Muscle of back (tissue), 13 donors: ENCODE results near the gene SP5. TPM values are rescaled to one million over a fixed set of nuclear protein-coding genes. Genes with fewer than 3 reads are reported as not detected.
A peak's percentile ranks its signal among the peaks of the same experiment; 100 is the strongest.
"Not testable (repeated sequence)": the region's sequence is repeated elsewhere in the genome, so short reads cannot be mapped to it uniquely, and the experiment has no call there.

Source experiments
- DNase-seq, 3 donors: peaks; one replicate each; pipeline versions ENCODE4 v3.0.0 to v3.0.0-alpha.2; 2013
- long read RNA-seq, 9 donors: transcript quantifications; one replicate each; lab custom pipeline, GENCODE V29; 2026
- polyA plus RNA-seq, 10 donors: library from polyadenylated mRNA; unstranded; fragments of 120-200 nt; gene quantifications; one replicate each; pipeline ENCODE4 v1.2.1, GENCODE V29; 2013; ENCODE audit not compliant: insufficient read length in 10 of 10

The SP5 gene
- polyA plus RNA-seq: 1 to 10 TPM; 3.0 to 7.1 (median 5.1) TPM
- long read RNA-seq, donor 1, partial matches to known transcripts: 0 of 1 reads
- long read RNA-seq, donor 1, other reads (novel, unspliced or antisense): 0 of 1 reads
- long read RNA-seq, donor 2, partial matches to known transcripts: 0 of 4 reads
- long read RNA-seq, donor 2, other reads (novel, unspliced or antisense): 0 of 4 reads
- long read RNA-seq, donor 3: 0 reads
- long read RNA-seq, donor 4, partial matches to known transcripts: 0 of 1 reads
- long read RNA-seq, donor 4, other reads (novel, unspliced or antisense): 0 of 1 reads
- long read RNA-seq, donor 5, partial matches to known transcripts: 0 of 2 reads
- long read RNA-seq, donor 5, other reads (novel, unspliced or antisense): 0 of 2 reads
- long read RNA-seq, donor 6, partial matches to known transcripts: 0 of 3 reads
- long read RNA-seq, donor 6, other reads (novel, unspliced or antisense): 0 of 3 reads
- long read RNA-seq, donor 7, partial matches to known transcripts: 0 of 1 reads
- long read RNA-seq, donor 7, other reads (novel, unspliced or antisense): 0 of 1 reads
- long read RNA-seq, donor 8, partial matches to known transcripts: 0 of 3 reads
- long read RNA-seq, donor 8, other reads (novel, unspliced or antisense): 0 of 3 reads
- long read RNA-seq, donor 9, partial matches to known transcripts: 0 of 1 reads
- long read RNA-seq, donor 9, other reads (novel, unspliced or antisense): 0 of 1 reads

DNA sequence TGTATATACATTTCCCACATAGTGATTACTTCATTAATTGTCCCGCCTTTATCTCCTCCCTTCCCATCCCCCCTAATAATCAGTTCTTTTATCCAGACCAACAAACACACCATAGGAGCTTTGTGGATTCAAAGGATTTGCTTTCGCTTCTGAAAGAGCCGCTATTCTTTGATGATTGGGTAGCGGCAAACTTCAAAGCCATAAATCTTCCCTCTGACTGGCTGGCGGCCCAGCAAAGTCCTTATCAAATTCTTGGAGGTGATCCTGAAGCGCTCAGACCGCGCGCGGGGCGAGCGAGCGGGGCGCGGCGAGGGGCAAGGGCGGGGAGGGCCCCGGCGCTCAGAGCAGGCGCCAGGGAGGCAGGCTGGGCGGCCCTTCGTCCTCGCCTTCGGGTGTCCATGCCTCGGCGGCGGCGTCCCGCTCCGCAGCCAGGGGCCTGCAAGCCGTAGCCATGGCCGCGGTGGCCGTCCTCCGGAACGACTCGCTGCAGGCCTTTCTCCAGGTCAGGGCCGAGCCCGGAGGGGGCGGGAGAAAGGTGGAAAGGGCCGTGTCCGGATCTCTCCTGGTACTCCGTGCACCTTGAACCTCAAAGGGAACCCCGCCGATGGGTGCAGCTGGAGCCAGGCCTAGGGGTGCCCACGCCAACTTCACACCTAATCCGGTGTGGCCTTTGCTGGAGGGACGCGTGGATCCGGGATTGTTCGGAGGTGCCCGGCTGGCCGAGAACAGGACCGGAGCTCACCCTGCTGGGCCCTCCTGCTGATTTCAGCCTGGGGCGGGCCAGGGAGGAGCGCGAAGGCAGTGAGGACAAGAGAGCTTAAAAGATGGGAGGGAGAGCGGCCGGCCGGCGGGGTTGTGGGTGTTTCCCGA is at the start of gene SP5:
Gene SP5 (plus strand): TSS at position 276 of the 870 bp plus-strand sequence. CDS start 176 bp downstream, at position 452.
- peak in 1 of 3 donors; percentile 70 for DNase-seq

DNA sequence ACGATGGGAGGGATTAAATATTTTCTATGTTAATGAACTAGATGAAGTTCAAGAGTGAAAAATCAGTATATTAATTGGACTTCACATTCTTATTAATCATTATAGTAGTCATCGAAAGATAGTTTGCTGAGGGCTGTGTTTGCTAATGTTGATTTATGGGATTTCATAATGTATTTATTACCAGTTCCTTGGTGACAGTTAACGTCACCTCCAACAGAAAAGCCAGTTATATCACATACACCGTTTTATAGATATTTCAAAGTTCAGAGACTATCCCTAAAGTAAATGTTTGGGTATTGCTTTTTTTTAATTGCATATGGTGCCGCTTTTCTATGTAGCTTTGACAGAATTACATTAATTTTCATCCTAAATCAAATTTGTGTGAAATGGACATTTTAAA is 49.4 kb upstream of the SP5 start:
- no peak for DNase-seq

DNA sequence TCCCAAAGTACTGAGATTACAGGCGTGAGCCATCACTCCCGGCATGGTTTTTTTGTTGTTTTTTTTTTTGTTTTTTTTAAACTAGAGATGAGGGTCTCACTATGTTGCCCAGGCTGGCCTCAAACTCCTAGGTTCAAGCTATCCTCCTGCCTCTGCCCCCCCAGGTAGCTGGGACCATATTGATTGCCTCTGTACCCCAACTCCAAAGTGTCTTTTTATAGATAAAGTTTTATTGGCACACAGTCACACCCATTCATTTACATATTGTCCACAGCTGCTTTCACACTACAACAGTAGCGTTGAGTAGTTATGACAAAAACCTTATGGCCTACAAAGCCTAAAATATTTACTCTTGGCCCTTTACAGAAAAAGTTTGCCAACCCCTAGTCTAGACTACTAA is 45.2 kb upstream of the SP5 start:
- DNase-seq: no peak

DNA sequence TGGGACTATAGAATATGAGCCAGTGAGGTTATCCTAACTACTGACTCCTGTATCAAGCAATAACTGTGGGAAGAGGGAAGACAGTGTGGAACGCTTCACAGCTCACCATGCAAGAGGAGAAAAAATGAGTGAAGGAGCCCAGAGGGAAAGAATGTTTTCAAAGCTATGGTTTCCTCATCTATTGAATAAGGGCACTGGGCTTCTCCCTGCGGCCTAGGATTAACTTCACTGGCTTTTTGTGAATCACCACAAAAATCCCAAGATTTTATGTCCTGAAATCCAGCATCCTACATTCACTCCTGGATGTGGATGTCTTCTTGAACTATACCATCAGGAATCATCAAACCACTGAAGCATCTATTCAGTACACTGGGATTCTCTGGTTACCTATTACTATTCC is 44.5 kb upstream of the SP5 start:
- DNase-seq: no peak

DNA sequence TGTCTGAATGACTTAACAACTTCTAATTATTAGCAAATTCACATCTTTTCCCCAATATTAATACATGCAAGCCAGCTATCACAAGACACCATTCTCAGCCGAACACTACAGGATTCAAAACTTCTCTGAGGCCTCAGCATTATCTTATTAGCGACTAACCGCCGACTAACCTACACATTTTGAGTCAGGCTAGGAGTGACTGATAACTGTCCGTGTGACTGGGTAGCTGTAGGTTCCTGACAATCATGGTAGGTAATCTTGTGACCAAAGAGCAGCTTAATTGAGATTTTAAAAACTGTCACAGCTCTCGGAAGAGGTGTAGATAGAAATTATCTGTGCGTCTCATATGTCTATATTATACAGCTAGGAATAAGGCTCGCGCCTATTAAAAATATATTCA is 44.1 kb upstream of the SP5 start:
- DNase-seq: no peak

DNA sequence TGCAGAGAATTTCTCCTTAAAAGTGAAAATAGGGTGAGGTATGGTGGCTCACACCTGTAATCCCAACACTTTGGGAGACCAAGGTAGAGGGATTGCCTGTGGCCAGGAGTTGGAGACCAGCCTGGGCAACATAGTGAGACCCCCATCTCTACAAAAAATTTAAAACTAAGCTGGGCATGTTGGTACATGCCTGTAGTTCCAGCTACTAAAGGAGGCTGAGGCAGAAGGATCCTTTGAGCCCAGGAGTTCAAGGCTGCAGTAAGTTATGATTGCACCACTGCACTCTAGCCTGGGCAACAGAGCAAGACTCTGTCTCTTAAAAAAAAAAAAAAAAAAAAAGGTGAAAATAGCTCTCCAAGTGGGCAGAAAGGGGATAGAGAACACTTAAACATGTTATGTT is 40.9 kb upstream of the SP5 start:
- not testable (repeated sequence) for DNase-seq

DNA sequence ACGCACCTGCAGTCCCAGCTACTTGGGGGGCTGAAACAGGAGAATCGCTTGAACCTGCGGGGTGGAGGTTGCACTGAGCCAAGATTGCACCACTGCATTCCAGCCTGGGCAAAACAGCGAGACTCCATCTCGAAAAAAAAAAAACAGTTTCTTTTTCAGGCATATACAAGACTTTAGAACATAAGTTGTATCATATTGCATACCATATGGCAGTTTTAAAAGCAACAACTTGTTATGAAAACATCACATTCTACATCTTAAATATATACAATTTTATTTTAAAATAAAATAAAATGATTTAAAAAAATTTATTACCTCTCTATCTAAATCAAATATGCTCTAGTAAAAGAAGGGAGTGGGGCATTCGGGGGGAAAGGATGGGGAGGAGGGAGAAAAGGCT is 39.4 kb upstream of the SP5 start:
- no peak for DNase-seq

DNA sequence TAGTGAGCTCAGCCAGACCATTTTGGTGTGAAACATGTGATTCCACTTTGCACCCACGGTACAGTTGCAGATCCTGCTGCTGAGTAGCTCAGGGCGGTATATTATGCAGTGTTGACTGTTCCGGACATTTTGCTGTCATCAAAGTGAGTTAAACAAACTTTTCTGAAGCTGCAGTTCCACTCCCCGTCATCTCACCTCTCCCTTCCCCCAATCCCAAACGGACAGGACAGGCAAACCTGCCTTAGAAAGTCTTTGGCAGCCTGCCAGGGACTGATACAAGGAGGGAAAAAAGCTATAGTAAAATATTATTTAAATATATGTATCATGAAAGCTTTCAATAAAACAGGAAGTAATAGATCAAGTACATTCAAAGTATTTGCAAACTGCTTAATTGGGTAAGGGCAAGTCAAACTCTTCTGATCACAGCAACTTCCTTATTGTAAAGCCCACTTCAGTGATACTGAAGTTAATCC is 35.5 kb upstream of the SP5 start:
- peak in 1 of 3 donors; percentile 30 for DNase-seq

DNA sequence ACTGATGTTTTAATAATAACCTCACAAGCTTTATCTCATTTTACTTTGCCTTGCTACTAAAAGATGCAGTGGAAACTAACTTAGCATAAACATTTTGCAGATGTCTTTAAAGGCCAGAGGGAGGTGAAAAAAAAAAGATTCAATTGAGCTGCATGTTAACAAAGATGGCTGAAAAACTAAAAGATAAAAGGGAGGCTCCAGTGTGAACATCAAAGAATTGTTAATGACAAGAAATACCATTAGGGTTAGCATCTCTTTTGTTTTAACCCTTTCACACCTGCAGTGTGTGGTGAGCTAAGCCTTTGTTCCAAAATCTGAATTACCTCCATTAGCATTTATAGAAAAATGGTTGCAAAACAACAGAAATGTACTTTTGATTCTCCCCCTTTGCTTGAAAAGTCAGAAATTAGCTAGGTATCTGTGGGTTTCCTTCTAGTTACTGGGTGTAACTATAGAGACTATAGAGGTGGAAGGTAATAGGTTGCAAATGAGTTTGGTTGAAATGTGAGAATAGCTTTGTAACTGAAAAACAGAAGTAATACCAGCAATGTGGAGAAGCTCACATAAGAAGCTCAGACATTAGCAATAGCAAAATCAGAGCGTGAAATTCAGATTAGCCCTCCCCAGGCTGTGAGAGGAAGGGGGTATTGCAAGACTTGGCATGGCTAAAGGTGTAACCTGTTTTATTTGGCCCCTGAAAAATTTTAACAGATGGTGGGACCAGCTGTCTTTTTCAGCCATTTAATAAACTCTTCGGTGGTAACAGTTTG is 34.8 kb upstream of the SP5 start:
- DNase-seq: peak in 1 of 3 donors; percentile 23

DNA sequence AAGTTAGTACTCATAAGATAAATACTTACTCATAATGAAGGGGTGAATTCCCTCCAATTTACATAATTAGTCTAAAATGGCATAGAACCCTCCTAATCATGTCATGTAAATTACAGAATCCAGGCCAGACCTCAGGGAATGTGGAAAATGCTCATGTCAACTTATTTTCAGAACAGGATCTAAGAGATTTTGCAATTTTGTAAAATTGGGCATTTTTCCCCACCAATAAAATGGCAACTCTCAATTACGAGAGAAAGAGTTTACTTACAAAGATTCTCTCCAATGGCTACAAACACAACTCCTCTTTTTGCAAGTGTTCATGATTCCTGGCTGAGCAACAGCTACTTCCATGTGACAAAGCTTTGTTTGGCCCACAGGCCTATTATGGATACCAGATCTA is 33.8 kb upstream of the SP5 start:
- DNase-seq: no peak

DNA sequence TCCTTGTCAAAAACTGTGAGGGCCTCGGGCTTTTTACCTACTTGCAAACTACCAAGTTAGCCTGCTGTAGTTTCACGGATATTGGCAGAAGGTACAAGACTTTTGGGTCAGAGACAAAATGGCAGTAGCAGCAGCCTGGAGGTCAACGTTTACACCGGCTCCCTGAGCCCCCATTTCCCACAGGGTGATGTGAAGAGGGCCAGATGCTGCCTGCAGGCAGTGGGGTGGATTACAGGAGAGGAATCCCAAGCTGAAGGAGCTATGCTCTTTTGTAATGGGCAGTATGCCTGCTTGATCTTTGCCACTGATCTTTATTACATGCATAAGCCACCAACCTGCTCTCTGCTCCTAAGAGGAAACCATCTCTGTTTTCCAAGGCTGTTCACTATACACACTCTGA is 29.5 kb upstream of the SP5 start:
- no peak for DNase-seq

DNA sequence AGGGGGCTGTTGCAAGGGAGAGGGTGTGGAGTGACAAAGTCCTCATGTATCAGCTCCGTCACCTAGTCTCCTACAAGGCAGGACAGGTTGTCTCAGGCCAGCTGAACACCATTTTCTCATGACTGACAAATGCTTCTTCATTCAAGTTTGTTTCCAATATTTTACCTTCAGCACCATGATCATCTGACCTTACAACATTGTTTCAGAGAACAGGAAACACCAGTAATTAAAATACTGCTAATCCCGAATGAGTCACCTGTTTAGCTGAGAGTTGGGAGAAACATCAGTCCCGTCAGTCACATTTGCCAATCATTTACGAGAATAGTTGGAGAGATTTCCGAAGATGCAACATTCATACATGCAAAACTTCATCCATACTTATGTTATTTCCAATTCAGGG is 25.7 kb upstream of the SP5 start:
- DNase-seq: no peak

DNA sequence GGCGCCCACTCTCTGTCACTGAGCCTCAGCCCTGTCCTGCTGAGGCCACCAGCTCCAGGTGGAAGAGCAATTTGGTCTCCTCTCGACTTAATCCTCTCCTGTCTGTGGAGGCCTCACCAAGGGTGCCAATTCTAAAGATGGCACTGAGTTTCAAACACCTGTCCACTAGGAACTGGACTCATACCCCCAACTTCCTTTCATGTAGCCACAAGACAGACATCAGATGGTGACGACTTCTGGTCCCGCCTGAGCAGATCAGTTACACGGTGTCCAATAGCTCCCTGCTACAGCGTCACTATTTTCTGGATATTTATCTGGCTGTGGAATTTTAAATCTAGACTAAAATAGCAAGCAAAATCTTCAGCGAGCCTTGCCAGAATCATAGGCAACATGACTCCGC is 24.5 kb upstream of the SP5 start:
- peak in 1 of 3 donors; percentile 23 for DNase-seq

DNA sequence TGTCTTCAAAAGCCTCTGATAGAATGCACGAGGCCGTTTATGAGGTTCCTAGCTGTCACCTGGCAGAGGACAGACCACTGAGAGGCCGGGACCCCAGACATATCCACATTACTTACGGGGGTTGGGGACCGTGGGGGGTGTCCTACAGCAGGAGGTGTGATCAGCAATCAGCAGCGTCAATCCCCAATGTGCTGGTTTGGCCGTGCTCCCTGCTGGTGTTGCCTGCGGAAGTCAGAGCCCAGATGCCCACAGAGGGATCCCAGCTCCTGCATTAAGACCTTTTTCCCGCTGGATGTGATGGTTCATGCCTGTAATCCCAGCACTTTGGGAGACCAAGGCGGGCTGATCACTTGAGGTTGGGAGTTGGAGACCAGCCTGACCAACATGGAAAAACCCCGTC is 20.8 kb upstream of the SP5 start:
- DNase-seq: no peak

DNA sequence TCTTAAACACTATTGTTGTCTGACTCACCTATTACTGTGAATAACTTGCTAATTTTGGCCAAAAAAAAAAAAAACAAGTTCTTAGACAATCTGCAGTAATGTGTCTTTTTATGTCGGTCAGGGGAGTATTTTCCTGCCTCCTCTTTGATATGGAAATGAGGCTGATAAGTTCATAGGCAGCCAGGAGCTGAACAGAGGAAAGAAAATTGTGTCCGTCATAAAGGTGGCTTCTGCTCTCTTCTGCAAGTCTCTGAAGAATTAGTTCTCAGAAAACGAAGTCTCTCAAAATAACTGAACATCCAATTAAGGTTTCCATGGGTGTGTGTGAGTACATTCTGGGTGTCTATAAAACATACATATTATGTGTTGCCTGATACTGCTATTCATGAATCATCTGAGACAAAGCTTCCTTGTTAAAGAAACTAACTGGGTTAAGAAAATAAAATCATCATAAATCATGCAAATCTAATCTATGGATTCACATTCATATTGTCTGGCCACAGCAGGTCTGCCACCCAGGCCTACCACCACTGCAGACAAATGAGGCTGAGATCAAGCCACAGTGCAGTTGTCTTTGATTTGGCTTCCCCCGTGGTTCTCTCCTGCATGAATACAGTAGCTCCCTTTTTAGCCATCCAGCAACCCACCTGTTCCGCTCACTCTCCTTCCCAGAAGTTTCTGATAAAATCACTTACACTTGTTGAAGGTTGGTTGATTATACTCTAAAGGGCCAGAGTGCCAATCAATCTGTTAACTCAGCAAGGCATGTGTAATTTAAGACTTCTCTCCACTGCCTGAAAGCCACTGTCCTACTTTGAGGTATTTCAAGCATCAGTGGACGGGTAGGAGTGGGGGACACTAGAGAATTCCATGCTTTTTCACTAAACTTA is 19.4 kb upstream of the SP5 start:
- no peak for DNase-seq

DNA sequence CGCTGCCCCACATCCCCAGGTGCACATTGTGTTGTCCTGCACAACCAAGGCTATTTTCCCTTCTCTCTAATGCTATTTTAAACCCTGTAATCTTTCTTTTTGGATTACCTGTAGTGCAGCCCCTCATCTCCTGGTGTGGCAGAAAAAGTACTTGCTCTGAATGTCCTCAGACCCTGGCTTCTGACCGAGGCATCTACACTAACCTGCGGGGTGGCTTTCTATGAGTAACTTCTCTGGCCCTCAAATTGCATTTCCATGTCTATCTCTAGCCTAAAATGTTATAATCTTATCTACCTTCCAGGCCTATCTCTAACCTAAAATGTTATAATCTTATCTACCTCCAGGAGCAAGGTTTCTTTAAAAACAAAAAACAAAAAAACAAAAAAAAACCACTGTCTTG is 18.2 kb upstream of the SP5 start:
- DNase-seq: no peak

DNA sequence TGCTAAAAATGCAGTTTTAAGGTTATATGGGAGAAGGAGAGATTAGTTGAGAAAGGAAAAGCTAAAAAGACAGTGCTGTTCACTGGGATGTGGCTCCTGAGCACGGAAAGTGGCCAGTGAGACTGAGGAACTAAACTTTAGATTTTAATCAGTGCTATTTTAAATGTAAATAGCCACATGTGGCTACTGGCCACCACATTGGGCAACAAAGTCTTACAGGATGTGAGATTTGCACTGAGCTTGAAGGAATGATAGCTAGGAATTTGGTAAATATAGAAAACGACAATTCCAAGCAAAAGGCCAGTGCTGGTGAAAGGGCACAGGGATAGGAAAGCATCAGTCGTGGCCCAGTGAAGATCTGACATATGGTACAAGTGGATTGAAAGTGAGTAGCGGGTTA is 14.1 kb upstream of the SP5 start:
- no peak for DNase-seq

DNA sequence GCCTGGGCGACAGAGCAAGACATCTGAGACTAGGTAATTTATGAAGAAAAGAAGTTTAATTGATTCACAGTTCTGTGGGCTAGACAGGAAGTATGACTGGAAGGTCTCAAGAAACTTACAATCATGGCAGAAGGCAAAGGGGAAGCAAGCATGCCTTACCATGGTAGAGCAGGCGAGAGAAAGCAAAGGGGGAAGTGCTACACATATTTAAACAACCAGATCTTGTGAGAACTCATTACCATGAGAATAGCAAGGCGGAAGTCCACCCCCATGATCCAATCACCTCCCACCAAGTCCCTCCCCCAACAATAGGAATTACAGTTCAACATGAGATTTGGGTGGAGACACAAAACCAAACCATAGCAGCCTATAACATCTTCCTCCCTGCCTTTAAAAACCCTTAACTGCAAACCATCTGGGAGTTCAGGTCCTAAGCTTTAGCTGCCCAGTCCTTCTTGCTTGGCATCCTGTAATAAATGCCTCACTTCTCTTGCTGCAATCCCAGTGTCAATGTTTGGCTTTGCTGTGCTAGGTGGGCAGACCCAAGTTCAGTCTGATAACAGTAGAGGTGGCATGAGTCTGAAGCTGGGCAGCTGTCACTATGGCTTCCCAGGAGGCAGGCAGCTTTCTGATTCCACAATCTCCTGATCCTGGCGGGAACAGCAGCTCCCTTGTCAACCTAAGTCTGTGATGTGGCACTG is 11.2 kb upstream of the SP5 start:
- DNase-seq: no peak
